NCI-H510A (cell line): ENCODE measurements around the gene ZNF567.
"Not testable (repeated sequence)": the region's sequence is repeated elsewhere in the genome, so short reads cannot be mapped to it uniquely, and the experiment has no call there.

ENCODE experiments used
- DNase-seq: peaks from one replicate; lab custom pipeline; 2025; lab: John Stamatoyannopoulos, UW

ZNF567 gene

GRCh38 chr19:36687214-36688056 is at the start of gene ZNF567:
Gene ZNF567, plus strand, starts transcription at chr19:36687612. Its CDS starts 7,256 bp downstream, at chr19:36694868.
- peak; percentile 91 for DNase-seq

- DNase-seq, result no peak
Measured at GRCh38 chr19:36638862-36639510, 48.4 kb upstream of the ZNF567 start.

GRCh38 chr19:36646746-36647145 is 40.7 kb upstream of the ZNF567 start:
- no peak for DNase-seq

- DNase-seq, result no peak
Measured at GRCh38 chr19:36652958-36653357, 34.5 kb upstream of the ZNF567 start.

- no peak for DNase-seq
Measured at GRCh38 chr19:36665832-36666231, 21.6 kb upstream of the ZNF567 start.

- DNase-seq, result no peak
Measured at GRCh38 chr19:36668646-36669045, 18.8 kb upstream of the ZNF567 start.

- no peak for DNase-seq
Measured at GRCh38 chr19:36672368-36672767, 15.0 kb upstream of the ZNF567 start.

GRCh38 chr19:36674201-36674600 is 13.2 kb upstream of the ZNF567 start:
- DNase-seq, result no peak

GRCh38 chr19:36679455-36679854 is 8.0 kb upstream of the ZNF567 start:
- DNase-seq, result no peak

- no peak for DNase-seq
Measured at GRCh38 chr19:36685835-36686234, 1.6 kb upstream of the ZNF567 start.

- no peak for DNase-seq
Measured at GRCh38 chr19:36686365-36687213, 823 bp upstream of the ZNF567 start.

- no peak for DNase-seq
Measured at GRCh38 chr19:36688058-36688457, 646 bp downstream of the ZNF567 start.

GRCh38 chr19:36707134-36707533 is 19.7 kb downstream of the ZNF567 start:
- no peak for DNase-seq

GRCh38 chr19:36709423-36709822 is 22.0 kb downstream of the ZNF567 start:
- DNase-seq, result no peak

GRCh38 chr19:36719687-36720556 is 32.5 kb downstream of the ZNF567 start:
- DNase-seq, result no peak

- DNase-seq, result not testable (repeated sequence)
Measured at GRCh38 chr19:36736166-36736565, 48.8 kb downstream of the ZNF567 start.

GRCh38 chr19:36745870-36746269 is 58.5 kb downstream of the ZNF567 start:
- DNase-seq, result no peak

GRCh38 chr19:36747750-36748149 is 60.3 kb downstream of the ZNF567 start:
- no peak for DNase-seq

GRCh38 chr19:36748431-36749275 is 61.2 kb downstream of the ZNF567 start:
- no peak for DNase-seq

- not testable (repeated sequence) for DNase-seq
Measured at GRCh38 chr19:36749613-36750012, 62.2 kb downstream of the ZNF567 start.
